ENCODE results near the gene LONP2. TPM values are rescaled to one million over a fixed set of nuclear protein-coding genes. Genes with fewer than 3 reads are reported as not detected.

Gene LONP2
- total and polyA plus RNA-seq, 10 of the 15 experiments (the other 5 are each of a cell fraction or from before 2014, with no cell fraction given) = 8.3 to 48.0 (median 34.8) TPM

GRCh38 chr16:48235556-48236136, 8.5 kb upstream of the LONP2 start:
- H3K27ac ChIP-seq (ENCODE audit: control insufficient read depth, insufficient read depth) = no peak overlapping the region
- in situ Hi-C loops (cut with MboI) = no loop called here
- peaks cover 3% of the 10 kb centered on the region for H3K4me1 ChIP-seq (ENCODE audit: control insufficient read depth, insufficient read depth, low read length)
- no peaks in the 10 kb centered on the region; the same call in 2 of the 3 replicates for H3K9me3 ChIP-seq (replicated peaks; ENCODE audit: control insufficient read depth, insufficient read depth, low read length)
- H3K79me2 ChIP-seq (ENCODE audit: control insufficient read depth, insufficient read depth, low read length) = no peaks in the 10 kb centered on the region
- BruUV-seq (replicated peaks) = no TSS peak
- no peak overlapping the region for H3K9ac ChIP-seq (ENCODE audit: control insufficient read depth, insufficient read depth, low read length)
- no peaks in the 10 kb centered on the region for H4K20me1 ChIP-seq (ENCODE audit: control insufficient read depth, insufficient read depth)
- WGBS (ENCODE audit: insufficient coverage, insufficient replicate concordance, low lambda C conversion rate, missing lambda C conversion rate) = 81% methylated on average over 6 of the region's 6 CpGs
- RAD21 ChIA-PET (ENCODE audit: unreplicated experiment) = interaction anchor here (0.5 to 1.6 kb wide), 4 partner anchors 174 to 395 kb away, joined by 3 to 6 read pairs (median 4); no protein-coding TSS in a partner anchor
- no peak for DNase-seq (ENCODE audit: low read depth, low spot score)
- TF ChIP-seq CREB1 (IDR thresholded peaks at IDR 0.05; ENCODE audit: low read depth) (no peak), BHLHE40 (IDR thresholded peaks at IDR 0.05; ENCODE audit: borderline replicate concordance in 1 of 2, low read depth in 2 of 2, low read length in 1 of 2) (no peak), HDAC2 (IDR thresholded peaks at IDR 0.05) (no peak), FOS (IDR thresholded peaks at IDR 0.05; ENCODE audit: borderline replicate concordance, extremely low read depth, insufficient read length) (no peak), EP300 (IDR thresholded peaks at IDR 0.05; ENCODE audit: borderline replicate concordance in 1 of 2, control insufficient read depth in 1 of 2, low read depth in 2 of 2, low read length in 2 of 2) (no peak), BRCA1 (IDR thresholded peaks at IDR 0.05; ENCODE audit: low read depth, low read length) (no peak), RELB (IDR thresholded peaks at IDR 0.05; ENCODE audit: low read depth) (no peak), JUNB (IDR thresholded peaks at IDR 0.05) (no peak), STAT3 (IDR thresholded peaks at IDR 0.05; ENCODE audit: low read depth, low read length) (no peak), NFIC (IDR thresholded peaks at IDR 0.05; ENCODE audit: low read depth, low read length) (no peak), SIX5 (IDR thresholded peaks at IDR 0.05; ENCODE audit: low read depth, low read length, severe bottlenecking) (no peak)
- TF ChIP-seq, protein P1, sequence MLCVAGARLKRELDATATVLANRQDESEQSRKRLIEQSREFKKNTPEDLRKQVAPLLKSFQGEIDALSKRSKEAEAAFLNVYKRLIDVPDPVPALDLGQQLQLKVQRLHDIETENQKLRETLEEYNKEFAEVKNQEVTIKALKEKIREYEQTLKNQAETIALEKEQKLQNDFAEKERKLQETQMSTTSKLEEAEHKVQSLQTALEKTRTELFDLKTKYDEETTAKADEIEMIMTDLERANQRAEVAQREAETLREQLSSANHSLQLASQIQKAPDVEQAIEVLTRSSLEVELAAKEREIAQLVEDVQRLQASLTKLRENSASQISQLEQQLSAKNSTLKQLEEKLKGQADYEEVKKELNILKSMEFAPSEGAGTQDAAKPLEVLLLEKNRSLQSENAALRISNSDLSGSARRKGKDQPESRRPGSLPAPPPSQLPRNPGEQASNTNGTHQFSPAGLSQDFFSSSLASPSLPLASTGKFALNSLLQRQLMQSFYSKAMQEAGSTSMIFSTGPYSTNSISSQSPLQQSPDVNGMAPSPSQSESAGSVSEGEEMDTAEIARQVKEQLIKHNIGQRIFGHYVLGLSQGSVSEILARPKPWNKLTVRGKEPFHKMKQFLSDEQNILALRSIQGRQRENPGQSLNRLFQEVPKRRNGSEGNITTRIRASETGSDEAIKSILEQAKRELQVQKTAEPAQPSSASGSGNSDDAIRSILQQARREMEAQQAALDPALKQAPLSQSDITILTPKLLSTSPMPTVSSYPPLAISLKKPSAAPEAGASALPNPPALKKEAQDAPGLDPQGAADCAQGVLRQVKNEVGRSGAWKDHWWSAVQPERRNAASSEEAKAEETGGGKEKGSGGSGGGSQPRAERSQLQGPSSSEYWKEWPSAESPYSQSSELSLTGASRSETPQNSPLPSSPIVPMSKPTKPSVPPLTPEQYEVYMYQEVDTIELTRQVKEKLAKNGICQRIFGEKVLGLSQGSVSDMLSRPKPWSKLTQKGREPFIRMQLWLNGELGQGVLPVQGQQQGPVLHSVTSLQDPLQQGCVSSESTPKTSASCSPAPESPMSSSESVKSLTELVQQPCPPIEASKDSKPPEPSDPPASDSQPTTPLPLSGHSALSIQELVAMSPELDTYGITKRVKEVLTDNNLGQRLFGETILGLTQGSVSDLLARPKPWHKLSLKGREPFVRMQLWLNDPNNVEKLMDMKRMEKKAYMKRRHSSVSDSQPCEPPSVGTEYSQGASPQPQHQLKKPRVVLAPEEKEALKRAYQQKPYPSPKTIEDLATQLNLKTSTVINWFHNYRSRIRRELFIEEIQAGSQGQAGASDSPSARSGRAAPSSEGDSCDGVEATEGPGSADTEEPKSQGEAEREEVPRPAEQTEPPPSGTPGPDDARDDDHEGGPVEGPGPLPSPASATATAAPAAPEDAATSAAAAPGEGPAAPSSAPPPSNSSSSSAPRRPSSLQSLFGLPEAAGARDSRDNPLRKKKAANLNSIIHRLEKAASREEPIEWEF (IDR thresholded peaks at IDR 0.05; ENCODE audit: insufficient replicate concordance, low read depth, low read length) = no peak
- CTCF ChIA-PET = interaction anchor here (0.7 to 1.7 kb wide), 4 partner anchors 16 to 613 kb away, joined by 3 to 8 read pairs (median 6); no protein-coding TSS in a partner anchor
- H3K4me3 ChIP-seq = no peak overlapping the region
- POLR2A ChIA-PET = no interaction called here
- no peak overlapping the region for H2AFZ ChIP-seq (ENCODE audit: control insufficient read depth, low read depth, low read length)
- intact Hi-C loops (cut with micrococcal nuclease; ENCODE audit: unreplicated experiment) = no loop called here
- FAIRE-seq = no peak
- no peak overlapping the region for H3K4me2 ChIP-seq (ENCODE audit: control insufficient read depth, insufficient read depth)
- SMC1A ChIA-PET (ENCODE audit: uncharacterized antibody, unreplicated experiment) = interaction anchor here (1.1 to 1.9 kb wide), 2 partner anchors 105 to 395 kb away, joined by 3 read pairs; no protein-coding TSS in a partner anchor
- no peaks in the 10 kb centered on the region for H3K36me3 ChIP-seq (ENCODE audit: control insufficient read depth in 2 of 2, insufficient read depth in 2 of 2, low read length in 1 of 2)
- ATAC-seq = no peak
- no peaks in the 10 kb centered on the region for H3K27me3 ChIP-seq (replicated peaks in 1 of 2; ENCODE audit: control insufficient read depth in 2 of 2, insufficient read depth in 2 of 2, low read length in 1 of 2)
